Activated CD8-positive, alpha-beta memory T cell treated with anti-CD3 and anti-CD28 coated beads for 48 hours (primary cell): ENCODE results near the gene RNPS1.
"Not testable (repeated sequence)": the region's sequence is repeated elsewhere in the genome, so short reads cannot be mapped to it uniquely, and the experiment has no call there.

Source experiments
- DNase-seq, 3 experiments: peaks; one replicate each; pipeline ENCODE4 v3.0.0-alpha.2; 2020; ENCODE audit warnings: low read depth in 2 of 3, low spot score in 2 of 3

Gene RNPS1

GRCh38 chr16:2282866-2283555, 15.1 kb upstream of the RNPS1 start:
- DNase-seq = no peak

GRCh38 chr16:2282262-2282661, 14.3 kb upstream of the RNPS1 start:
- no peak for DNase-seq

- no peak for DNase-seq
Measured at GRCh38 chr16:2280981-2281542, 13.1 kb upstream of the RNPS1 start.

- no peak for DNase-seq
Measured at GRCh38 chr16:2280461-2280860, 12.5 kb upstream of the RNPS1 start.

GRCh38 chr16:2278956-2279800, 11.3 kb upstream of the RNPS1 start:
- DNase-seq = no peak

GRCh38 chr16:2278272-2278608, 10.3 kb upstream of the RNPS1 start:
- no peak for DNase-seq

- DNase-seq = no peak
Measured at GRCh38 chr16:2277466-2278271, 9.7 kb upstream of the RNPS1 start.

GRCh38 chr16:2276368-2277195, 8.7 kb upstream of the RNPS1 start:
- DNase-seq = no peak

GRCh38 chr16:2275476-2276367, 7.8 kb upstream of the RNPS1 start:
- DNase-seq = no peak

GRCh38 chr16:2273931-2274330, 6.0 kb upstream of the RNPS1 start:
- no peak for DNase-seq

GRCh38 chr16:2273484-2273883, 5.6 kb upstream of the RNPS1 start:
- DNase-seq = no peak

GRCh38 chr16:2271848-2272461, 4.0 kb upstream of the RNPS1 start:
- no peak for DNase-seq

- DNase-seq = no peak
Measured at GRCh38 chr16:2270588-2271470, 2.9 kb upstream of the RNPS1 start.

GRCh38 chr16:2270070-2270462, 2.1 kb upstream of the RNPS1 start:
- no peak for DNase-seq

- not testable (repeated sequence) for DNase-seq
Measured at GRCh38 chr16:2267505-2267912, 417 bp downstream of the RNPS1 start.

GRCh38 chr16:2266887-2267286, 1.0 kb downstream of the RNPS1 start:
- DNase-seq = not testable (repeated sequence)

- DNase-seq = not testable (repeated sequence)
Measured at GRCh38 chr16:2263026-2263425, 4.9 kb downstream of the RNPS1 start.

GRCh38 chr16:2260250-2260649, 7.7 kb downstream of the RNPS1 start:
- no peak for DNase-seq
